Skeletal muscle tissue (tissue), 4 donors: ENCODE measurements around the gene STK35. TPM values are rescaled to one million over a fixed set of nuclear protein-coding genes. Genes with fewer than 3 reads are reported as not detected.
A peak's percentile ranks its signal among the peaks of the same experiment; 100 is the strongest.

Source experiments
- H3K27ac ChIP-seq: one replicate; pipeline ENCODE4 v1.7.0; 2013; ENCODE audit warnings: mild to moderate bottlenecking, low read depth, low read length, inconsistent platforms
- H3K27me3 ChIP-seq, 3 donors: one replicate each; pipeline ENCODE4 v1.7.0; 2013; ENCODE audit warnings: low read length in 3 of 3; ENCODE audit not compliant: control insufficient read depth in 3 of 3, insufficient read depth in 3 of 3
- H3K36me3 ChIP-seq, 3 donors: one replicate each; pipeline ENCODE4 v1.7.0; 2013; ENCODE audit warnings: low read length in 3 of 3; ENCODE audit not compliant: control insufficient read depth in 3 of 3, insufficient read depth in 3 of 3
- H3K4me1 ChIP-seq, 3 donors: one replicate each; pipeline ENCODE4 v1.7.0; 2013; ENCODE audit warnings: low read length in 3 of 3, mild to moderate bottlenecking in 3 of 3; ENCODE audit not compliant: control insufficient read depth in 3 of 3, insufficient read depth in 3 of 3
- H3K4me3 ChIP-seq, 3 donors: one replicate each; pipeline ENCODE4 v1.7.0; 2013; ENCODE audit warnings: low read length in 3 of 3
- H3K9ac ChIP-seq, 3 donors: one replicate each; pipeline ENCODE4 v1.7.0; 2013; ENCODE audit warnings: low read length in 3 of 3, mild to moderate bottlenecking in 3 of 3, moderate library complexity in 2 of 3, low read depth in 1 of 3
- H3K9me3 ChIP-seq, 3 donors: one replicate each; pipeline ENCODE4 v1.7.0; 2013; ENCODE audit warnings: low read length in 3 of 3; ENCODE audit not compliant: control insufficient read depth in 3 of 3
- total RNA-seq: library from RNA; depleted of rRNA; stranded (reverse); fragments of >200 nt; gene quantifications from one replicate; pipeline ENCODE4 v1.2.3, GENCODE V29; 2014
- donor health status: Osteomylitis.

The STK35 gene
- total RNA-seq: 7.8 TPM

- H3K27me3 ChIP-seq: peaks cover 0 to under 1% (median 0%) of the 10 kb centered on the region in 3 donors
- peaks cover 0 to 3% (median 0%) of the 10 kb centered on the region in 3 donors for H3K36me3 ChIP-seq
- no peaks in the 10 kb centered on the region for H3K9me3 ChIP-seq
- peak within 1 kb of the TSS; percentile 98 to 99 (median 99) for H3K9ac ChIP-seq
- H3K4me1 ChIP-seq: peaks cover 29 to 38% (median 38%) of the 10 kb centered on the region in 3 donors
- peak within 1 kb of the TSS; percentile 92 to 98 (median 96) for H3K4me3 ChIP-seq
- peak within 1 kb of the TSS; percentile 100 for H3K27ac ChIP-seq
These were observed at the start of gene STK35 for GRCh38 chr20:2101057-2101864. Gene STK35, plus strand, starts transcription at chr20:2101827. Its CDS starts 55 bp downstream, at chr20:2101882.

- Histone ChIP-seq H3K4me3 (no peak overlapping the region), H3K27me3 (peaks cover 0 to 15% (median 0%) of the 10 kb centered on the region in 3 donors), H3K9me3 (peaks cover 0 to 2% (median 2%) of the 10 kb centered on the region in 3 donors), H3K36me3 (no peaks in the 10 kb centered on the region), H3K9ac (no peak overlapping the region), H3K4me1 (no peaks in the 10 kb centered on the region), H3K27ac (no peak overlapping the region)
These were observed 49.7 kb upstream of the STK35 start for GRCh38 chr20:2051946-2052345.

- H3K9me3 ChIP-seq: peaks cover 0 to 2% (median 2%) of the 10 kb centered on the region in 3 donors
- no peak overlapping the region for H3K9ac ChIP-seq
- H3K4me3 ChIP-seq: no peak overlapping the region
- peaks cover 0 to 15% (median 0%) of the 10 kb centered on the region in 3 donors for H3K27me3 ChIP-seq
- H3K36me3 ChIP-seq: no peaks in the 10 kb centered on the region
- no peaks in the 10 kb centered on the region for H3K4me1 ChIP-seq
- no peak overlapping the region for H3K27ac ChIP-seq
These were observed 48.9 kb upstream of the STK35 start for GRCh38 chr20:2052741-2053140.

DNA sequence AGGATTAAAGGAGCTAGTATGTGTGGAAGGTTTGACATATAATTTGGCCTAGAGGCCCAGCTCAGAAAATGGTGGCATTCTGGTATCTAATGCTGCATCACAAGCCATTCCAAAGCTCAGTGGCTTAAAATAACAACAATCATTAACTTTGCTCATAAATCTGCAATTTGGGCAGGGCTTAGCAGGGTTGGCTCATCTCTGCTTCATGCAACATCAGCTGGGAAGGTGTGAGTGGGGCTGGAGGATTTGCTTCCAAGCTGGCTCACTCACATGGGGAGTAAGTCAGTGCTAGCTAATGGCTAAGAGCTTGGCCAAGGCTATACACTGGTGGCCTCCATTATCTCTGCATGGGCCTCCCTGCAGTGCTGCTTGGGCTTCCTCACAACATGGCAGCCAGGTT is 48.0 kb upstream of the STK35 start:
- no peak overlapping the region for H3K9ac ChIP-seq
- no peak overlapping the region for H3K27ac ChIP-seq
- H3K36me3 ChIP-seq: no peaks in the 10 kb centered on the region
- H3K4me3 ChIP-seq: no peak overlapping the region
- H3K4me1 ChIP-seq: no peaks in the 10 kb centered on the region
- H3K9me3 ChIP-seq: peaks cover 1 to 4% (median 2%) of the 10 kb centered on the region in 3 donors
- peaks cover 0 to 15% (median 0%) of the 10 kb centered on the region in 3 donors for H3K27me3 ChIP-seq

GRCh38 chr20:2054911-2055310 is 46.7 kb upstream of the STK35 start:
- Histone ChIP-seq H3K9me3 (peaks cover 2 to 6% (median 2%) of the 10 kb centered on the region in 3 donors), H3K4me3 (no peak overlapping the region), H3K27ac (no peak overlapping the region), H3K9ac (no peak overlapping the region), H3K36me3 (no peaks in the 10 kb centered on the region), H3K4me1 (no peaks in the 10 kb centered on the region), H3K27me3 (peaks cover 0 to 7% (median 0%) of the 10 kb centered on the region in 3 donors)

GRCh38 chr20:2059411-2059810 is 42.2 kb upstream of the STK35 start:
- H3K4me1 ChIP-seq: no peaks in the 10 kb centered on the region
- peaks cover under 1 to 4% (median 2%) of the 10 kb centered on the region in 3 donors for H3K9me3 ChIP-seq
- H3K9ac ChIP-seq: no peak overlapping the region
- H3K4me3 ChIP-seq: no peak overlapping the region
- peaks cover 0 to 10% (median 0%) of the 10 kb centered on the region in 3 donors for H3K27me3 ChIP-seq
- H3K27ac ChIP-seq: no peak overlapping the region
- no peaks in the 10 kb centered on the region for H3K36me3 ChIP-seq

- H3K9ac ChIP-seq: no peak overlapping the region
- H3K27me3 ChIP-seq: peaks cover 7 to 22% (median 10%) of the 10 kb centered on the region in 3 donors
- no peak overlapping the region for H3K4me3 ChIP-seq
- no peaks in the 10 kb centered on the region for H3K4me1 ChIP-seq
- no peaks in the 10 kb centered on the region for H3K9me3 ChIP-seq
- H3K27ac ChIP-seq: no peak overlapping the region
- H3K36me3 ChIP-seq: no peaks in the 10 kb centered on the region
These were observed 36.5 kb upstream of the STK35 start for GRCh38 chr20:2065099-2065498.

DNA sequence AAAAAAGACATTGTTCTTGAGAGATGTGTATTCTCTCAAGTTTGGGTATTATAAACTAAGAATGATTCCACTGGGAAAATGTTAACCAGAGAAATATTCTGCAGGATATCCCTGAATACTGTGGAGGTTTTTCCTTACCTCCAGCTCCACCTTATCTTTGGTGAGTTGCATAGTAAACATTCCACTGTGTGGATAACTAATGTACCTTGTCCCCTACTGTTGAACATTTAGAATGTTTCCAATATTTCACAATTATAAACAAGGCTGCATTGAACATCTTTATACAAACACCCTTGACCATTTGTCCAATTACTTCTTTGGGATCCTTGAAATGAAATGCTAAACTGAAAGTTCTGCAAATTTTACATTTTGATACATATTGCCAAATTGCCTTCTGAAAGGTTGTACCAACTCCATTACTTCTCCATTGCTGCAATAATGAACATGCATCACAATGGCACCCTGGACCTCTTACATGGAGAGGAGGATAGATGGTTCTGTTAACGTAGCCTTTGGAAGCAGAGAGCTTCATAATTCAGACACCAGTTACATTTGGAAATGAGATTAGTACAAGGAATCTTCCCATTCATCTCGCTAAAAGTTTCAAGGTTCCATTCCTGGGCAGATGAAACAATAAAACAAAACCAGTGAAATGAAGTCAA is 35.0 kb upstream of the STK35 start:
- Histone ChIP-seq H3K9ac (no peak overlapping the region), H3K9me3 (no peaks in the 10 kb centered on the region), H3K27me3 (peaks cover 7 to 22% (median 10%) of the 10 kb centered on the region in 3 donors)

GRCh38 chr20:2080532-2081224 is 20.9 kb upstream of the STK35 start:
- no peaks in the 10 kb centered on the region for H3K36me3 ChIP-seq
- no peak overlapping the region for H3K9ac ChIP-seq
- H3K4me1 ChIP-seq: no peaks in the 10 kb centered on the region
- H3K27ac ChIP-seq: no peak overlapping the region
- peaks cover 3 to 6% (median 5%) of the 10 kb centered on the region in 3 donors for H3K27me3 ChIP-seq
- peaks cover 0 to 3% (median 0%) of the 10 kb centered on the region in 3 donors for H3K9me3 ChIP-seq
- no peak overlapping the region for H3K4me3 ChIP-seq

More for the DNA sequence above, 35.0 kb upstream of the STK35 start:
- H3K4me1 ChIP-seq: no peaks in the 10 kb centered on the region
- no peak overlapping the region for H3K4me3 ChIP-seq
- no peak overlapping the region for H3K27ac ChIP-seq
- H3K36me3 ChIP-seq: no peaks in the 10 kb centered on the region
